Stimulated activated CD8-positive, alpha-beta memory T cell treated with anti-CD3 and anti-CD28 coated beads, Interleukin-7, amount 100 ng/mL, for 4 hours (primary cell): Measurements from ENCODE around the gene ITGA5.

Experiments
- DNase-seq, 2 donors: peaks; one replicate each; pipeline ENCODE4 v3.0.0-alpha.2; 2020; ENCODE audit warnings: low read depth in 2 of 2

The ITGA5 gene

GRCh38 chr12:54430471-54431069 lies 11.5 kb upstream of the ITGA5 start:
- DNase-seq = no peak

- DNase-seq = no peak
Observed at GRCh38 chr12:54429014-54429471, 10.0 kb upstream of the ITGA5 start.

- no peak for DNase-seq
Observed at GRCh38 chr12:54428050-54429013, 9.3 kb upstream of the ITGA5 start.

- no peak for DNase-seq
Observed at GRCh38 chr12:54427106-54427505, 8.0 kb upstream of the ITGA5 start.

- no peak for DNase-seq
Observed at GRCh38 chr12:54426690-54427089, 7.6 kb upstream of the ITGA5 start.

GRCh38 chr12:54425702-54426101 lies 6.6 kb upstream of the ITGA5 start:
- DNase-seq = no peak

GRCh38 chr12:54424224-54424623 lies 5.2 kb upstream of the ITGA5 start:
- no peak for DNase-seq

- DNase-seq = no peak
Observed at GRCh38 chr12:54423816-54424150, 4.7 kb upstream of the ITGA5 start.

- DNase-seq = no peak
Observed at GRCh38 chr12:54421879-54422250, 2.8 kb upstream of the ITGA5 start.

- DNase-seq = no peak
Observed at GRCh38 chr12:54421175-54421878, 2.3 kb upstream of the ITGA5 start.

GRCh38 chr12:54420766-54421144 lies 1.7 kb upstream of the ITGA5 start:
- DNase-seq = no peak

- no peak for DNase-seq
Observed at GRCh38 chr12:54418441-54419087, 502 bp downstream of the ITGA5 start.

- DNase-seq = no peak
Observed at GRCh38 chr12:54417712-54418440, 1.2 kb downstream of the ITGA5 start.

GRCh38 chr12:54416687-54417603 lies 2.1 kb downstream of the ITGA5 start:
- DNase-seq = no peak

- no peak for DNase-seq
Observed at GRCh38 chr12:54415221-54415929, 3.7 kb downstream of the ITGA5 start.

- DNase-seq = peak; percentile 61 to 72
Observed at GRCh38 chr12:54413284-54414190, 5.5 kb downstream of the ITGA5 start.

- no peak for DNase-seq
Observed at GRCh38 chr12:54412786-54413185, 6.3 kb downstream of the ITGA5 start.

- DNase-seq = no peak
Observed at GRCh38 chr12:54412348-54412747, 6.7 kb downstream of the ITGA5 start.
